Prostate gland (tissue), 2 donors: ENCODE results near the gene OR14K1. TPM values are rescaled to one million over a fixed set of nuclear protein-coding genes. Genes with fewer than 3 reads are reported as not detected.
"Not testable (repeated sequence)": the region's sequence is repeated elsewhere in the genome, so short reads cannot be mapped to it uniquely, and the experiment has no call there.

Source experiments
- DNase-seq: peaks from one replicate; pipeline ENCODE4 v3.0.0-alpha.2; 2019; ENCODE audit warnings: low spot score
- H3K27ac ChIP-seq, 2 donors: fragments of 200-600 bp; sonication (generic); 2 replicates each; pipeline ENCODE4 v1.5.1; 2017 to 2019
- H3K27me3 ChIP-seq: fragments of 200-600 bp; sonication (generic); replicated peaks from 2 replicates; pipeline ENCODE4 v1.5.1; 2019; ENCODE audit not compliant: insufficient read depth
- H3K36me3 ChIP-seq, 2 donors: fragments of 200-600 bp; sonication (generic); 1 replicate in 1 of 2; 2 replicates in 1 of 2; pipeline versions ENCODE4 v1.5.1 to v1.8.1; 2017 to 2019
- H3K4me1 ChIP-seq: fragments of 200-600 bp; sonication (generic); replicated peaks from 2 replicates; pipeline ENCODE4 v1.5.1; 2019
- H3K4me3 ChIP-seq, 2 donors: fragments of 200-600 bp; sonication (generic); 2 replicates each; pipeline ENCODE4 v1.5.1; 2017 to 2019
- H3K9me3 ChIP-seq: fragments of 200-600 bp; sonication (generic); 2 replicates; pipeline ENCODE4 v1.5.1; 2017
- POLR2A ChIP-seq: fragments of 450-650 bp; IDR thresholded peaks from one replicate; pipeline ENCODE4 v1.6.1; 2016; ENCODE audit warnings: antibody characterized with exemption, mild to moderate bottlenecking
- POLR2AphosphoS5 ChIP-seq: sonication (generic); formaldehyde crosslinking; IDR thresholded peaks from one replicate; pipeline ENCODE4 v1.6.1; 2017; ENCODE audit warnings: antibody characterized with exemption
- WGBS: methylation state at CpG from one replicate; pipeline ENCODE4 v1.1.5; 2018; 5-methylcytosine and 5-hydroxymethylcytosine counted together
- intact Hi-C: fragments of 100-400 bp; cut with DNase I; formaldehyde crosslinking; loops from one replicate; pipeline ENCODE4 v1.14.2; 2022
- total RNA-seq, 2 donors: library from RNA; depleted of rRNA; stranded (reverse); fragments of >200 nt; gene quantifications; one replicate each; pipeline ENCODE4 v1.1.0, GENCODE V29; 2016
- TF ChIP-seq, protein P1 (sequence below), 4 experiments: fragments of 200-600 bp in 2 of 4; fragments of 450-650 bp in 2 of 4; sonication (generic) in 2 of 4; IDR thresholded peaks; 1 replicate in 3 of 4; 2 replicates in 1 of 4; pipeline ENCODE4 v1.5.1; 2016 to 2019; ENCODE audit warnings: antibody characterized with exemption in 4 of 4, mild to moderate bottlenecking in 2 of 4, moderate library complexity in 2 of 4

Gene OR14K1
- total RNA-seq, 2 donors from 2014 or later: 0.91 TPM; not detected in 1

DNA sequence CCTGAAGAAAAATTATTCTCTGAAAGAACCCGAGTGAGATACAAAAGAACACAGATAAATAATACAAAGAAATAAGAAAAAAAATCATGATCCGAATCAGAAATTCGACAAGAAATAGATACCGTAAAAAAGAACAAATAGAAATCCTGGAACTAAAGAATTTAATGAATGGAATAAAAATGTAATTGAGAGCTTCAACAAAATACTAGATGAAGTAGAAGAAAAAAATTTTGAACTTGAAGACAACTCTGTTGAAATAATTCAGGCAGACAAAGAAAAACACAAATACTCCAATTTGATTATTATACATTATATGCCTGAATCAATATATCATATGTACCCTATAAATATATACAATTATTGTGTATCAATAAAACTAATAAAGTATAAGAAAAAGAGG, 17.2 kb upstream of the OR14K1 start:
- DNase-seq: no peak
- TF ChIP-seq POLR2AphosphoS5 (no peak), POLR2A (no peak)
- TF ChIP-seq, protein P1, sequence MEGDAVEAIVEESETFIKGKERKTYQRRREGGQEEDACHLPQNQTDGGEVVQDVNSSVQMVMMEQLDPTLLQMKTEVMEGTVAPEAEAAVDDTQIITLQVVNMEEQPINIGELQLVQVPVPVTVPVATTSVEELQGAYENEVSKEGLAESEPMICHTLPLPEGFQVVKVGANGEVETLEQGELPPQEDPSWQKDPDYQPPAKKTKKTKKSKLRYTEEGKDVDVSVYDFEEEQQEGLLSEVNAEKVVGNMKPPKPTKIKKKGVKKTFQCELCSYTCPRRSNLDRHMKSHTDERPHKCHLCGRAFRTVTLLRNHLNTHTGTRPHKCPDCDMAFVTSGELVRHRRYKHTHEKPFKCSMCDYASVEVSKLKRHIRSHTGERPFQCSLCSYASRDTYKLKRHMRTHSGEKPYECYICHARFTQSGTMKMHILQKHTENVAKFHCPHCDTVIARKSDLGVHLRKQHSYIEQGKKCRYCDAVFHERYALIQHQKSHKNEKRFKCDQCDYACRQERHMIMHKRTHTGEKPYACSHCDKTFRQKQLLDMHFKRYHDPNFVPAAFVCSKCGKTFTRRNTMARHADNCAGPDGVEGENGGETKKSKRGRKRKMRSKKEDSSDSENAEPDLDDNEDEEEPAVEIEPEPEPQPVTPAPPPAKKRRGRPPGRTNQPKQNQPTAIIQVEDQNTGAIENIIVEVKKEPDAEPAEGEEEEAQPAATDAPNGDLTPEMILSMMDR (IDR thresholded peaks at IDR 0.05): no peak
- H3K27ac ChIP-seq: no peak overlapping the region
- intact Hi-C loops: no loop called here
- H3K27me3 ChIP-seq: no peaks in the 10 kb centered on the region
- H3K9me3 ChIP-seq: no peaks in the 10 kb centered on the region
- 93% methylated on average over 4 of the region's 4 CpGs for WGBS
- no peaks in the 10 kb centered on the region for H3K36me3 ChIP-seq
- H3K4me3 ChIP-seq: no peak overlapping the region
- H3K4me1 ChIP-seq: no peaks in the 10 kb centered on the region

DNA sequence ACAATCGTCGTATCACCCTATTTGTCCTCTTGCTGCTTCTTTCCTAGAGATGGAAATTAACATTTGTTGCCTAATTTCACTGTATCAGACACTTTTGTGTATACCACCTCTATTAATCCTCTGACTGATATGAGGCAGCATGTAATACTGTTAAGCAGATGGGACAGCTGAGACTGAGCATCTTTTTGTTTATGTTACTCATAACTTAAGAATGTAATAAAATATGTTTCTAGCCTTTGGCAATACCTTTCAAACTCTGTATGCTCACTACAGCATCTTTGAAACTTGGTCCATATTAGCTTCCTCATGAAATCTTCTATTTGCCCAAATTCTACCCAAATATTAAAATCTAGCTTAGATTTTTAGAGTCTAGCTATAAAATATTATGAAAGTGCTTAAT, 2.3 kb downstream of the OR14K1 start:
- Histone ChIP-seq H3K36me3 (no peaks in the 10 kb centered on the region), H3K27ac (no peak overlapping the region), H3K27me3 (no peaks in the 10 kb centered on the region), H3K4me3 (no peak overlapping the region), H3K9me3 (no peaks in the 10 kb centered on the region), H3K4me1 (no peaks in the 10 kb centered on the region)
- no peak for TF ChIP-seq POLR2AphosphoS5
- TF ChIP-seq, protein P1 (IDR thresholded peaks at IDR 0.05): no peak
- 94% methylated on average over 2 of the region's 2 CpGs for WGBS
- DNase-seq: no peak
- intact Hi-C loops: no loop called here

DNA sequence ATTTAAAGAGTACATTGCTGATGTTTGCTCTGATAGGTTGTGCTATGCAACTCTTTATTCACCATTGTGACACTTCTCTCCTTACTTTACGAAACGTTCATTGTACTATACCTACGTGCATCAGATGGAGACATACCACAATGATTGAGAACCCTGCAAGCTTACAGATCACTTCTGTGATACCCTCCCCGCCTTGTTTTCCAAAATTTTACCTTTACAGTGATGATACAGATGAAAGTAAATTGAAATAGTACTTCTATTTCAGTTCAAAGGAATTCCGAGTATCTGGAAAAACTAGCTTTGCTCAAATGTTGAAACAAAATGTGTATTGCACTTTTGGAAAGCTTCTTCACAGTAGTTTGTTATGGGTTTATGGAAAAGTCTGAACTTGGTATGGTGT, 3.3 kb downstream of the OR14K1 start:
- Histone ChIP-seq H3K4me1 (no peaks in the 10 kb centered on the region), H3K36me3 (no peaks in the 10 kb centered on the region), H3K27ac (no peak overlapping the region), H3K27me3 (no peaks in the 10 kb centered on the region), H3K4me3 (no peak overlapping the region), H3K9me3 (no peaks in the 10 kb centered on the region)
- WGBS: 69% methylated on average over 5 of the region's 5 CpGs
- intact Hi-C loops: no loop called here
- DNase-seq: no peak
- no peak for TF ChIP-seq POLR2A

DNA sequence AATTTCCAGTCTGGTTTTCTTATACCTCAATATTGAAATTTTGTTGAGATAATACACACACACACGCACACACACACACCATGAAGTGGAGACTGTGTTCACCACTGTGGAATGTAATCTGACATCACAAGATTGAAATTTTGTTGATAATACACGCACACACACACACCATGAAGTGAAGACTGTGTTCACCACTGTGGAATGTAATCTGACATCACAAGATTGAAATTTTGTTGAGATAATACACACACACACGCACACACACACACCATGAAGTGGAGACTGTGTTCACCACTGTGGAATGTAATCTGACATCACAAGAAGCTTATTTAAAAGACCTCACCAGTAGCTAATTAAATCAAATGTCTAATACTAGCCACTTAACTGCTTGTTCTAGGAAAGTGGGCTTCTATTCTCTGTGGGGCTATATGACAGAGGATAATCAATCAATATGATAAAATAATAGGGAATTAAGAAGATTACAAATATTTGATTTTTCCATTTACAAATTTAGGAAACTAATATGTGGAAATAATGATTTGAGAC, 3.9 kb downstream of the OR14K1 start:
- 69% methylated on average over 3 of the region's 3 CpGs for WGBS

DNA sequence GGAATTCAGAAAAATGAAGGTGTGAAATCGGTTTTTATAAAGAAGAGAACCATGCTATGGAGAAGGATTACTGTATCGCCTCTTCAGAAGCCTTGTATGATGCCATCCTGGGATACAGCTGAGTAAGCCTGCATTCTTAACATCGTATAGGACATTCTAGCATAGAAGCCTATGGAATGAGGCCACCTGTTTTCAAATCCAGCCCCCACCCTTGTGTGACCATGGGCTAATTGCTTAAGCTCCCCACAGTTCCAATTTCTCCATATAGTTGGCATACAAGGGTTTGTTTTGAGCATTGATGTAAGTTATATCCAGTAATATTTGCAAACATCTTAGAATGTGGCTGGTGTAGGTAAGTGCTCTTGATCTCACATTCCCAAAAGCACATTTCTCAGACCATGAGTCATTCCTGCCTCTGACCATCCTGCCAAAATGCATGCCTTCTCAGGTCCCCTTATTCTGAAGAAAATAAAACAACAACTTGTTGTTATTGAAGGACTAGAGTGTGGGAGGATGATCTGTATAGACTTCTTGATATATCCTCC, 8.0 kb downstream of the OR14K1 start:
- 83% methylated on average over 3 of the region's 3 CpGs for WGBS
- Histone ChIP-seq H3K9me3 (no peaks in the 10 kb centered on the region), H3K4me1 (no peaks in the 10 kb centered on the region), H3K36me3 (no peaks in the 10 kb centered on the region), H3K27me3 (no peaks in the 10 kb centered on the region), H3K4me3 (no peak overlapping the region), H3K27ac (no peak overlapping the region)
- TF ChIP-seq, protein P1 (IDR thresholded peaks at IDR 0.05): no peak
- TF ChIP-seq POLR2A (no peak), POLR2AphosphoS5 (no peak)
- intact Hi-C loops: no loop called here
- DNase-seq: no peak

More for the DNA sequence above, 3.9 kb downstream of the OR14K1 start:
- DNase-seq, H3K36me3 ChIP-seq, H3K27me3 ChIP-seq, H3K4me1 ChIP-seq, H3K27ac ChIP-seq, H3K9me3 ChIP-seq, H3K4me3 ChIP-seq, intact Hi-C loops: not testable (repeated sequence)

DNA sequence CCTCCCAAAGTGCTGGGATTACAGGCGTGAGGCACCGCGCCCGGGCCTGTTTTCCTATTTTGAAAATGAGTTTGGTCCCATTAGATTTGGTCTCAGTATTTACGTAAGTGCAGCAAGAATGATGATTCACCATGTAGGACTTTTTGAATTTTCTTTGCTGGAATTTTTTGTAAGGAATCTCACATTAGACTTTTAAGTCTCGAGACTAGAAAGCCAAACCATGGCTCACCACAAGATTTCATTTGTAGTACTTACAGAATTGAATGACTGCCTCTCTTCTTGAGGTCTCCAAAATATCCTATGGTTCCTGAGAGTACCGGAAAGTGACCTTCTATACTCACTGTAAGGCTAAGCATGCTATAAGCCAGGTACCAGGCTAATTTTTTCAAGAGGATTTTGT, 9.2 kb downstream of the OR14K1 start:
- TF ChIP-seq, protein P1 (IDR thresholded peaks at IDR 0.05): no peak
- TF ChIP-seq POLR2A (no peak), POLR2AphosphoS5 (no peak)
- intact Hi-C loops: no loop called here
- no peak for DNase-seq
- WGBS: 91% methylated on average over 7 of the region's 7 CpGs
- Histone ChIP-seq H3K9me3 (no peaks in the 10 kb centered on the region), H3K4me1 (no peaks in the 10 kb centered on the region), H3K4me3 (no peak overlapping the region), H3K27me3 (no peaks in the 10 kb centered on the region), H3K36me3 (no peaks in the 10 kb centered on the region), H3K27ac (no peak overlapping the region)
